HL-60 (cell line): ENCODE results near the gene STIP1.

Experiments used
- CTCF ChIP-seq: IDR thresholded peaks from one replicate; pipeline ENCODE4 v1.5.1; 2011; ENCODE audit warnings: low read length, control low read depth, inconsistent platforms; ENCODE audit not compliant: insufficient read depth
- GABPA ChIP-seq: IDR thresholded peaks from 2 replicates; pipeline ENCODE4 v1.6.1; 2012; ENCODE audit warnings: low read depth
- POLR2AphosphoS5 ChIP-seq: IDR thresholded peaks from 2 replicates; pipeline ENCODE4 v1.6.1; 2012; ENCODE audit warnings: low read depth

GRCh38 chr11:64226507-64227051 is 40.6 kb downstream of the STIP1 start:
- TF ChIP-seq CTCF (no peak), POLR2AphosphoS5 (no peak), GABPA (no peak)
